Neural progenitor cell (in vitro differentiated cells): ENCODE results near the gene PRODH2. TPM values are rescaled to one million over a fixed set of nuclear protein-coding genes. Genes with fewer than 3 reads are reported as not detected.

Experiments used
- DNase-seq: peaks from one replicate; pipeline ENCODE4 v3.0.0-alpha.2; 2016; ENCODE audit warnings: low spot score
- H2AFZ ChIP-seq: fragments of 200-600 bp; sonication (generic); replicated peaks from 2 replicates; pipeline ENCODE4 v1.6.1; 2016; ENCODE audit warnings: antibody characterized with exemption
- H3F3A ChIP-seq: fragments of 200-600 bp; sonication (generic); 2 replicates; pipeline ENCODE4 v1.6.1; 2016; ENCODE audit warnings: antibody characterized with exemption, low read depth
- H3K27ac ChIP-seq: fragments of 200-600 bp; sonication (generic); 2 replicates; pipeline ENCODE4 v1.5.1; 2016; ENCODE audit warnings: mild to moderate bottlenecking
- H3K27me3 ChIP-seq: fragments of 200-600 bp; sonication (generic); 2 replicates; pipeline ENCODE4 v1.6.1; 2016; ENCODE audit warnings: mild to moderate bottlenecking, moderate library complexity
- H3K36me3 ChIP-seq: fragments of 200-600 bp; sonication (generic); 2 replicates; pipeline ENCODE4 v1.5.1; 2016
- H3K4me1 ChIP-seq: fragments of 200-600 bp; sonication (generic); 2 replicates; pipeline ENCODE4 v1.6.1; 2016; ENCODE audit warnings: mixed run types
- H3K4me2 ChIP-seq: fragments of 200-600 bp; sonication (generic); 2 replicates; pipeline ENCODE4 v1.6.1; 2016
- H3K4me3 ChIP-seq: fragments of 200-600 bp; sonication (generic); 2 replicates; pipeline ENCODE4 v1.5.1; 2016
- H3K79me2 ChIP-seq: fragments of 200-600 bp; sonication (generic); 2 replicates; pipeline ENCODE4 v1.6.1; 2016; ENCODE audit warnings: low read depth
- H3K9ac ChIP-seq: fragments of 200-600 bp; sonication (generic); 2 replicates; pipeline ENCODE4 v1.6.1; 2016
- H3K9me3 ChIP-seq: fragments of 200-600 bp; sonication (generic); 2 replicates; pipeline ENCODE4 v1.5.1; 2016; ENCODE audit warnings: low read depth
- H4K20me1 ChIP-seq: fragments of 200-600 bp; sonication (generic); 2 replicates; pipeline ENCODE4 v1.6.1; 2016; ENCODE audit warnings: low read depth
- H3K27ac Mint-ChIP-seq: 3 replicates; pipeline ENCODE4 v1.8.0; 2021; ENCODE audit warnings: mixed read lengths
- H3K27me3 Mint-ChIP-seq: 2 replicates; pipeline ENCODE4 v1.8.0; 2022; ENCODE audit warnings: low read depth, mild to moderate bottlenecking, inconsistent platforms, moderate library complexity, mixed read lengths; ENCODE audit not compliant: insufficient read depth
- H3K36me3 Mint-ChIP-seq: 3 replicates; pipeline ENCODE4 v1.8.0; 2021; ENCODE audit warnings: mixed read lengths
- H3K4me1 Mint-ChIP-seq: 3 replicates; pipeline ENCODE4 v1.8.0; 2021; ENCODE audit warnings: mixed read lengths
- H3K4me3 Mint-ChIP-seq: 3 replicates; pipeline ENCODE4 v1.8.0; 2021; ENCODE audit warnings: mild to moderate bottlenecking, moderate library complexity, mixed read lengths
- H3K9me3 Mint-ChIP-seq: 3 replicates; pipeline ENCODE4 v1.8.0; 2020; ENCODE audit warnings: mixed read lengths
- EZH2 ChIP-seq: fragments of 200-600 bp; sonication (generic); IDR thresholded peaks from 2 replicates; pipeline ENCODE4 v1.6.1; 2017; ENCODE audit warnings: antibody characterized with exemption, mild to moderate bottlenecking, moderate library complexity
- EZH2phosphoT487 ChIP-seq: fragments of 200-600 bp; sonication (generic); IDR thresholded peaks from 2 replicates; pipeline ENCODE4 v1.6.1; 2017; ENCODE audit warnings: antibody characterized with exemption
- total RNA-seq: library from RNA; depleted of rRNA; stranded (reverse); fragments of >200 nt; gene quantifications from 2 replicates; pipeline ENCODE4 v1.2.3, GENCODE V29; 2015; ENCODE audit warnings: low replicate concordance
- TF ChIP-seq, protein P1 (sequence below): fragments of 200-600 bp; sonication (generic); IDR thresholded peaks from 2 replicates; pipeline ENCODE4 v1.5.1; 2017; ENCODE audit warnings: antibody characterized with exemption, mild to moderate bottlenecking

Gene PRODH2
- total RNA-seq, 1 donor from 2014 or later = not detected

DNA sequence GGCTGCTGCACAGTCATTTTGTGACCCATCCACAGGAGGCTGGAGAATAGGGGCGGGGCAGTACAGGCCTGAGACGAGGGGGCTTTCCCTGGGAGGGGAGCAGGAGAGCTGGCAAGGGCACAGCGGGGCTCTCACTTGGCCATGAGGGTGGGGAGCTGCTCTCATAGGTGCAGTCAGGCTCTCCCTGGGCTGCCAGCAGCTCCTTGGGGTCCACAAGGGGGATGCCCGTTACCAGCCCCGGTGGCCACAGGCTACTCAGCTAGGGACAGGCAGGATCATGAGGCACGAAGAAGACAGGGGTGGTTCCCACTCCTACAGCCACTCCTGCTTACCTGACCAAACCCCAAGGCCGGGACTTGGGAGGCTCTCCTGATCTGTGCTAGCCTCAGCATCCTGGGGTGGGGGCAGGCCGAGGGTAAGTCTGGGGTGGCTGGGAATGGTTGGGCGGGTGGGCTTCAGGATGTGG is 20.8 kb downstream of the PRODH2 start:
- TF ChIP-seq EZH2 (no peak), EZH2phosphoT487 (no peak)
- TF ChIP-seq, protein P1, sequence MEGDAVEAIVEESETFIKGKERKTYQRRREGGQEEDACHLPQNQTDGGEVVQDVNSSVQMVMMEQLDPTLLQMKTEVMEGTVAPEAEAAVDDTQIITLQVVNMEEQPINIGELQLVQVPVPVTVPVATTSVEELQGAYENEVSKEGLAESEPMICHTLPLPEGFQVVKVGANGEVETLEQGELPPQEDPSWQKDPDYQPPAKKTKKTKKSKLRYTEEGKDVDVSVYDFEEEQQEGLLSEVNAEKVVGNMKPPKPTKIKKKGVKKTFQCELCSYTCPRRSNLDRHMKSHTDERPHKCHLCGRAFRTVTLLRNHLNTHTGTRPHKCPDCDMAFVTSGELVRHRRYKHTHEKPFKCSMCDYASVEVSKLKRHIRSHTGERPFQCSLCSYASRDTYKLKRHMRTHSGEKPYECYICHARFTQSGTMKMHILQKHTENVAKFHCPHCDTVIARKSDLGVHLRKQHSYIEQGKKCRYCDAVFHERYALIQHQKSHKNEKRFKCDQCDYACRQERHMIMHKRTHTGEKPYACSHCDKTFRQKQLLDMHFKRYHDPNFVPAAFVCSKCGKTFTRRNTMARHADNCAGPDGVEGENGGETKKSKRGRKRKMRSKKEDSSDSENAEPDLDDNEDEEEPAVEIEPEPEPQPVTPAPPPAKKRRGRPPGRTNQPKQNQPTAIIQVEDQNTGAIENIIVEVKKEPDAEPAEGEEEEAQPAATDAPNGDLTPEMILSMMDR = no peak
- Histone ChIP-seq H3K4me1 (peaks cover 2% of the 10 kb centered on the region), H4K20me1 (no peaks in the 10 kb centered on the region), H3K4me3 (no peak overlapping the region), H3K36me3 (no peaks in the 10 kb centered on the region), H3K4me2 (no peak overlapping the region), H3K79me2 (no peaks in the 10 kb centered on the region), H3F3A (no peaks in the 10 kb centered on the region), H2AFZ (no peak overlapping the region), H3K9ac (no peak overlapping the region), H3K27ac (no peak overlapping the region), H3K27me3 (peaks cover 24% of the 10 kb centered on the region), H3K9me3 (no peaks in the 10 kb centered on the region)
- Mint-ChIP-seq H3K9me3 (no peaks in the 10 kb centered on the region), H3K36me3 (peaks cover 1% of the 10 kb centered on the region), H3K4me1 (peaks cover under 1% of the 10 kb centered on the region), H3K27me3 (peaks cover 20% of the 10 kb centered on the region), H3K4me3 (no peak overlapping the region), H3K27ac (no peak overlapping the region)
- no peak for DNase-seq

DNA sequence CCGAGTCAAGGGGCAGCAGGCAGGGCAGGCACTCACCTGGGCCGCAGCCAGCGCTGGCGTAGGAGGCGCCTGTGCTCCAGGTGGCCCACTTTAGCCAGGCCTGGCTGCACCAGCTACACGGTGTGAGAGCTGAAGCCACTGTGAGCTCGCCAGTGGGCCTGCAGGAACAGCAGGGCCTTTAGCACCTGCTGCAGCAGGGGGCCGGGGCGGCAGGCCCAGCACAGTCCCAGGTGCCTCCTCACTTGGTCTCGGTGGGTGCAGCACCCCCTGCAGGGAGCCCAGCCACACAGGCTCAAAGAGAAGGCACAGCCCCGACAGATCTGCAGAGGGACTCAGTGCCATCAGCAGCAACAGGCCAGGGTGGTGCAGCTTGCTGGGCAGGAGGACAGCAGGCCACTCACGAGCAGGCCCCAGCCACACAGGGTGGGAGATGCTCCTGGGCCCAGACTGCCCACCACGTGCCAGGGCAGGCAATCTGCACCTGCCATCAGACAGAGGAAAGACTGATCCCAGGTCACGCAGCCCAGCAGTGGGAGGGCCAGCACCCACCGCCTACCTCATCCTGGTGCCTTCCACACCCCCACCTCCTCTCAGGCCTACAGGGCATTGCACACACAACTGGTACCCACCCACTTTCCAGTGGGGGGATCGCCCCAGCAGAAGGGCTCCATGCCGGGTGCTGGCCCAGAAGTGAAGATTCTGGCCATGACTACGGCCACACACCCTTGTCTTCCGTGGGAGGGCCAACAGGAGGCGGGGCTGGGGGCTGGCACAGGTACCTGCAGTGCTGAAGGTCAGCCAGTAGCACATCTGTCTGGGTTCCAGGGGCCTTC is 21.4 kb downstream of the PRODH2 start:
- no peak overlapping the region for H3K27ac ChIP-seq
- DNase-seq = no peak
- H3K9me3 ChIP-seq = no peaks in the 10 kb centered on the region
- Mint-ChIP-seq H3K9me3 (no peaks in the 10 kb centered on the region), H3K4me3 (no peak overlapping the region), H3K27me3 (peaks cover 15% of the 10 kb centered on the region), H3K27ac (no peak overlapping the region), H3K36me3 (peaks cover 1% of the 10 kb centered on the region), H3K4me1 (no peaks in the 10 kb centered on the region)
- H4K20me1 ChIP-seq = no peaks in the 10 kb centered on the region
- H3K4me1 ChIP-seq = no peaks in the 10 kb centered on the region
- H3K27me3 ChIP-seq = peaks cover 18% of the 10 kb centered on the region
- no peaks in the 10 kb centered on the region for H3K36me3 ChIP-seq
- no peak overlapping the region for H3K4me3 ChIP-seq
- H3K4me2 ChIP-seq = no peak overlapping the region
- no peaks in the 10 kb centered on the region for H3F3A ChIP-seq
- TF ChIP-seq, protein P1 = no peak
- TF ChIP-seq EZH2 (no peak), EZH2phosphoT487 (no peak)
- no peak overlapping the region for H3K9ac ChIP-seq
- no peak overlapping the region for H2AFZ ChIP-seq
- no peaks in the 10 kb centered on the region for H3K79me2 ChIP-seq

DNA sequence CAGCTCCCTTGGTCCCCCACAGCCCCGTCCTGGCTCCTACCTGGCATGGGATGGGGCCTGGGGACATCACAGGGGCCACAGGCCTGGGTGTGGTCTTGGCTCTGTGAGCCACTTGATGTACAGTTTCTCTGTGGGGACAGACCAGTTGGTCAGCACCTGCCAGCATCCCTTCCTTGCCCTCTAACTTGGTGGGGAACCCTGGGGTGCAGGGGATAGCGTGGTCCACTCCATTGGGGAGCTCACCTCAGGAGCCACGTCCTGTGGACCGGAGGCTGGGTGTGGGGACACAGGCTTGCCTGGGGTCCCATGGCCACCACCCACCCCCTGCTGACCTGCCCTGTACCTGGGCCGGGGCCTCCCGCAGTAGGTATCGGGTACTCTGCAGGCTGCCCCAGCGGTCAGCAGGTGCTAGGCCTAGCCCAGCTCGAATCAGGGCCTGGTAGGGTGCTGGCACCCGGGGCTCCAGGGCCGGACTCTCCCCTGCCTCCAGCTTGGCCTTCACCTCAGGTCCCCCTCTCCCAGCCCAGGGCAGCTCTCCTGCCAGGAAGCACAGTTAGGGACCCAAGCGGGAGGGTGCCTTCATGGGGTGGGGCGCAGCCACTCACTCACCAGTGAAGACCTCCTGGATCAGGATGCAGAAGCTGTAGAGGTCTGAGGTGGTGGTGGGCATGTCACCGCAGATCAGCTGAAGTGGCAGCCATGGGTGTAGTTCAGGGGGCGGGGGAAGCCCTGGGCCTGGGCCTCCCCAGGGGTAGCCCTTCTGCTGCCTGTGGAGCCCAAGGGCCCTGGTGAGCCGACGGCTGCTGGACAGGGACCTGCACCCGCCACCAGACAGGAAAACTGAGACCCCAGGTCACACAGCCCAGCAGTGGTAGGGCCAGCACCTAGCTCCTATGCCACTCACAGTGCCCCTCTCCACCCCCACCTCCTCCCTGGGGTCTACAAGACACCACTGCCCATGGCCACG is 22.4 kb downstream of the PRODH2 start:
- Mint-ChIP-seq H3K4me1 (no peaks in the 10 kb centered on the region), H3K9me3 (no peaks in the 10 kb centered on the region), H3K36me3 (peaks cover 1% of the 10 kb centered on the region), H3K27me3 (peaks cover 10% of the 10 kb centered on the region), H3K27ac (no peak overlapping the region), H3K4me3 (no peak overlapping the region)
- no peak overlapping the region for H3K4me3 ChIP-seq
- H3K36me3 ChIP-seq = no peaks in the 10 kb centered on the region
- no peaks in the 10 kb centered on the region for H3K4me1 ChIP-seq
- TF ChIP-seq EZH2phosphoT487 (no peak), EZH2 (no peak)
- TF ChIP-seq, protein P1 = no peak
- H2AFZ ChIP-seq = no peak overlapping the region
- H3F3A ChIP-seq = no peaks in the 10 kb centered on the region
- H3K9me3 ChIP-seq = no peaks in the 10 kb centered on the region
- H3K27me3 ChIP-seq = peaks cover 15% of the 10 kb centered on the region
- DNase-seq = no peak
- no peak overlapping the region for H3K4me2 ChIP-seq
- no peak overlapping the region for H3K9ac ChIP-seq
- H3K27ac ChIP-seq = no peak overlapping the region
- H4K20me1 ChIP-seq = peaks cover 4% of the 10 kb centered on the region
- no peaks in the 10 kb centered on the region for H3K79me2 ChIP-seq
